ENCODE results near the gene QRFP. TPM values are rescaled to one million over a fixed set of nuclear protein-coding genes. Genes with fewer than 3 reads are reported as not detected.

The QRFP gene
- total RNA-seq, 1 experiment from 2014 or later: not detected

DNA sequence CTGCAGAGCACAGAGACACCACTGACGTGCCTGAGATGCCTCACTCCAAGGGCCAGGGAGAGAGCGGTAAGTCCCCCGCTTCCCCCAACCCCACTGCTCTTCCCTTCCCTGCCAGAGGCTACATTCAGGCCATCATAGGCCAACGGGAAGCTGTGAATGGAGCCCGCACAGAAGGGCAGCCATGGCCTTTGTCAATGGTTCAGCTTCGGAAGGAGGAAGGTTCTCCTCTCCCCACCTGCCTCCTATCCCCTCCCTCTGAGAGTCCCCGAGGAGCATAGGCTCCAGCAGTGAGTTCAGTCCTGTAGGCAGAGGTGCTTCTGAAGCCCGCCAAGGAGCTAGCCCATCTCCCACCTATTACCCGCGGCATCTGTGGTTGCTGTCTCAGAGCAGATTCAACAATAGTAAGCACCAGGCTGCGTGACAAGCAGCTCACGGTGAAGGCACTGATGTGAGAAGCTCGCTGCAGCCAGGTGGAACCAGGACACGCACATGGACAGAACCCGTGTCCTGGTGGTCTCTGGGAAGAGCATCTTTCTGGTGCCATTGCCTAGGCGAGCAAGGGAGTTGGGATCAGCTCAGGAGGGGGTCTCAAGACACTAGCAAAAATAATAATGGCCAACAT, 15.9 kb downstream of the QRFP start:
- Histone ChIP-seq H2BK120ac (ENCODE audit: low read depth, low read length, poor library complexity, severe bottlenecking) (no peak overlapping the region), H3K14ac (ENCODE audit: insufficient read depth, low read length) (no peak overlapping the region), H3K79me2 (ENCODE audit: insufficient read depth, low read length) (no peaks in the 10 kb centered on the region), H2BK12ac (ENCODE audit: insufficient read length, low read depth, low read length) (no peak overlapping the region), H2BK20ac (ENCODE audit: low read depth, low read length, poor library complexity, severe bottlenecking) (no peak overlapping the region), H4K8ac (replicated peaks; ENCODE audit: insufficient read length, low read depth, low read length) (no peak overlapping the region), H3K4me1 (ENCODE audit: insufficient read depth, low read length) (no peaks in the 10 kb centered on the region), H3K27ac (ENCODE audit: insufficient read length, low read depth, low read length) (no peak overlapping the region), H3K18ac (ENCODE audit: insufficient read length, low read depth, low read length) (no peak overlapping the region), H3K23me2 (ENCODE audit: insufficient read length, low read depth, low read length, poor library complexity, severe bottlenecking) (no peaks in the 10 kb centered on the region), H2BK15ac (ENCODE audit: low read depth, low read length) (no peak overlapping the region), H4K5ac (ENCODE audit: insufficient read length, low read depth, low read length) (no peak overlapping the region), H3K27me3 (ENCODE audit: insufficient read depth, low read length) (no peaks in the 10 kb centered on the region), H3K9me3 (ENCODE audit: control insufficient read depth, low read depth, low read length) (no peaks in the 10 kb centered on the region), H3K9ac (ENCODE audit: extremely low read depth, insufficient read length, low read length) (no peak overlapping the region), H3K4me2 (ENCODE audit: insufficient read depth, insufficient read length, low read length) (no peak overlapping the region), H2AFZ (ENCODE audit: low read length) (no peak overlapping the region), H3K56ac (ENCODE audit: insufficient read length, low read depth, low read length) (no peak overlapping the region), H4K91ac (ENCODE audit: insufficient read length, low read depth, low read length) (no peak overlapping the region), H3K23ac (ENCODE audit: insufficient read length, low read depth, low read length) (no peak overlapping the region), H3K4ac (ENCODE audit: low read depth, low read length) (no peak overlapping the region), H3K79me1 (ENCODE audit: insufficient read depth, low read depth, low read length, poor library complexity, severe bottlenecking) (no peaks in the 10 kb centered on the region), H2AK5ac (ENCODE audit: insufficient read length, low read length) (no peak overlapping the region), H4K20me1 (ENCODE audit: control insufficient read depth, insufficient read depth, insufficient read length) (peaks cover 2% of the 10 kb centered on the region), H2BK5ac (ENCODE audit: insufficient read length, low read length) (no peak overlapping the region), H3T11ph (ENCODE audit: low read length) (no peak overlapping the region)
- no peaks in the 10 kb centered on the region for H3K27me3 Mint-ChIP-seq (ENCODE audit: low read depth)
- peaks cover 40 to 83% (median 78%) of the 10 kb centered on the region in 3 experiments for H3K36me3 Mint-ChIP-seq (ENCODE audit: insufficient read depth in 1 of 3, low read depth in 3 of 3)
- TF ChIP-seq, protein P1, sequence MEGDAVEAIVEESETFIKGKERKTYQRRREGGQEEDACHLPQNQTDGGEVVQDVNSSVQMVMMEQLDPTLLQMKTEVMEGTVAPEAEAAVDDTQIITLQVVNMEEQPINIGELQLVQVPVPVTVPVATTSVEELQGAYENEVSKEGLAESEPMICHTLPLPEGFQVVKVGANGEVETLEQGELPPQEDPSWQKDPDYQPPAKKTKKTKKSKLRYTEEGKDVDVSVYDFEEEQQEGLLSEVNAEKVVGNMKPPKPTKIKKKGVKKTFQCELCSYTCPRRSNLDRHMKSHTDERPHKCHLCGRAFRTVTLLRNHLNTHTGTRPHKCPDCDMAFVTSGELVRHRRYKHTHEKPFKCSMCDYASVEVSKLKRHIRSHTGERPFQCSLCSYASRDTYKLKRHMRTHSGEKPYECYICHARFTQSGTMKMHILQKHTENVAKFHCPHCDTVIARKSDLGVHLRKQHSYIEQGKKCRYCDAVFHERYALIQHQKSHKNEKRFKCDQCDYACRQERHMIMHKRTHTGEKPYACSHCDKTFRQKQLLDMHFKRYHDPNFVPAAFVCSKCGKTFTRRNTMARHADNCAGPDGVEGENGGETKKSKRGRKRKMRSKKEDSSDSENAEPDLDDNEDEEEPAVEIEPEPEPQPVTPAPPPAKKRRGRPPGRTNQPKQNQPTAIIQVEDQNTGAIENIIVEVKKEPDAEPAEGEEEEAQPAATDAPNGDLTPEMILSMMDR (conservative IDR thresholded peaks at IDR 0.05): no peak
- H3K4me3 Mint-ChIP-seq: no peak overlapping the region
- H3K27ac Mint-ChIP-seq: no peak overlapping the region
- no CpG with 5 or more reads among the region's 16 CpGs for WGBS (ENCODE audit: extremely low coverage, insufficient read length, low lambda C conversion rate)
- H3K4me1 Mint-ChIP-seq: peaks cover under 1% of the 10 kb centered on the region in 2 experiments; a peak in 2 of 4 replicates
- DNase-seq: no peak
- H3K9me3 Mint-ChIP-seq: no peaks in the 10 kb centered on the region
